Measurements from ENCODE around the gene RAMP3. TPM values are rescaled to one million over a fixed set of nuclear protein-coding genes. Genes with fewer than 3 reads are reported as not detected.
"Not testable (repeated sequence)": the region's sequence is repeated elsewhere in the genome, so short reads cannot be mapped to it uniquely, and the experiment has no call there.

The RAMP3 gene
- total RNA-seq: not detected

GRCh38 chr7:45157653-45158401, at the start of gene RAMP3:
Gene RAMP3 (plus strand): TSS chr7:45157791. CDS start chr7:45157829, 38 bp downstream.
- ChIA-PET CTCF (interaction anchor here (0.7 to 11.4 kb wide), 3 partner anchors 102 to 696 kb away, joined by 4 to 141 read pairs (median 4); no protein-coding TSS in a partner anchor), POLR2A (no interaction called here)
- Mint-ChIP-seq H3K27me3 (peaks cover 18% of the 10 kb centered on the region), H3K27ac (no peak within 1 kb of the TSS), H3K9me3 (no peaks in the 10 kb centered on the region), H3K4me1 (ENCODE audit: low read depth) (no peaks in the 10 kb centered on the region), H3K4me3 (no peak within 1 kb of the TSS), H3K36me3 (no peaks in the 10 kb centered on the region)
- intact Hi-C loops (cut with micrococcal nuclease): no loop called here
- DNase-seq: no peak

DNA sequence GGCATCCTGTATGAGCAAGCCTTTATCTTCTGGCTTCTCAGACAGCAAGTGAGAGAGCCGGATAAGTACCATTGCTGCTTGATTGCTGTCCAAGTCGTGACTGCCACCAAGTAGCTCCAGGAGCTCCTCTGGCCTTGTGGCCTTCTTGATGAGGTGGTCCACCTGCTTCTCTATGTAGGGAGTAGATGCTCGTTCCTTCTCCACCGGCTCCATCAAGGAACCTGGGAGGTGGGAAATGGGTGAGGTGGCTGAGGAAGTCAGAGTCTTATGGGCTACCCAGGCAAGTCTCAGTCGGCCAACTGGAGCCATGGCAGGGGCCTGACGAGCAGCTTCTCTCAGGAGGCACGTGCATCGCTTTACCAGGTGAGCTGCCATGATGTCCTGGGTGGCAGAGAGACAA, 48.7 kb upstream of the RAMP3 start:
- peaks cover 44% of the 10 kb centered on the region for H3K4me1 Mint-ChIP-seq (ENCODE audit: low read depth)

GRCh38 chr7:45111298-45112223, 46.0 kb upstream of the RAMP3 start, which contains the start of gene TBRG4:
Gene TBRG4 (minus strand): TSS chr7:45111697. CDS start chr7:45109237, 2,460 bp downstream.
- Mint-ChIP-seq H3K27ac (peak within 1 kb of the TSS; percentile 94), H3K4me3 (peak within 1 kb of the TSS; percentile 96), H3K27me3 (no peaks in the 10 kb centered on the region), H3K4me1 (ENCODE audit: low read depth) (peaks cover 40% of the 10 kb centered on the region), H3K9me3 (no peaks in the 10 kb centered on the region), H3K36me3 (peaks cover 33% of the 10 kb centered on the region)
- CTCF ChIA-PET: interaction anchor here (0.6 to 4.8 kb wide), 5 partner anchors 24 to 220 kb away, joined by 3 to 21 read pairs (median 6); no protein-coding TSS in a partner anchor
- POLR2A ChIA-PET: interaction anchor here (0.6 to 3.8 kb wide), 22 partner anchors 8 to 620 kb away, joined by 3 to 34 read pairs (median 4); partner anchors contain the start of genes CCM2, DDX56, MYO1G and PPIA
- intact Hi-C loops (cut with micrococcal nuclease): loop anchor here (1.0 to 2.0 kb wide), 6 partner anchors 25 to 529 kb away; partner anchors contain the start of genes H2AZ2, PURB and TMED4
- peak; percentile 96 for DNase-seq

More for the DNA sequence above, 48.7 kb upstream of the RAMP3 start:
- Mint-ChIP-seq H3K36me3 (peaks cover 52% of the 10 kb centered on the region), H3K4me3 (peak overlapping the region; percentile 35), H3K9me3 (no peaks in the 10 kb centered on the region), H3K27ac (peak overlapping the region; percentile 56), H3K27me3 (no peaks in the 10 kb centered on the region)
- CTCF ChIA-PET: interaction anchor here (4.8 kb wide), 1 partner anchor 135 kb away, joined by 21 read pairs; no protein-coding TSS in a partner anchor
- POLR2A ChIA-PET: interaction anchor here (0.6 to 1.2 kb wide), 3 partner anchors 10 to 135 kb away, joined by 3 read pairs; no protein-coding TSS in a partner anchor
- intact Hi-C loops (cut with micrococcal nuclease): no loop called here
- no peak for DNase-seq

DNA sequence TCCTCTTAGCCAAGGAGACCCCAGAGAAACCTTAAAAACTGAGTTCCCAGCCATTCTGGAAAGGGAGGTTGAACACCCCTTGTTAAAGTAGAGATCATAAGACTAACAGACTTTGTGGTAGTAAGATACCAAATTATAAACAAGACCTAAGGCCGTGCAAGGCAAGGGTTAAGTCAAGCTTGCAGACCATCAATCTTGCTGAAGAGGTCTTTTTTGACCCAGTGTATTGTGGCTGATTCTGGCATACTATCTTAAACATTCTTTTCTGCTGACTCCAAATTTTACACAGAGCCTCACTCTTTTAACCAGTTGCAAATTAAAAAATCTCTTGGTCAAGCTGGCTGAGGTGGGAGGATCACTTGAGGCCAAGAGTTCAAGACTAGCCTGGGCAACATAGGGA, 44.9 kb upstream of the RAMP3 start:
- peaks cover 32% of the 10 kb centered on the region for H3K4me1 Mint-ChIP-seq (ENCODE audit: low read depth)
- H3K9me3 Mint-ChIP-seq: no peaks in the 10 kb centered on the region
- intact Hi-C loops (cut with micrococcal nuclease): no loop called here
- no peaks in the 10 kb centered on the region for H3K27me3 Mint-ChIP-seq
- POLR2A ChIA-PET: interaction anchor here (0.9 to 3.8 kb wide), 5 partner anchors 9 to 140 kb away, joined by 3 to 34 read pairs (median 15); partner anchors contain the start of genes CCM2 and MYO1G
- CTCF ChIA-PET: interaction anchor here (3.1 to 4.8 kb wide), 2 partner anchors 23 to 139 kb away, joined by 20 to 21 read pairs; no protein-coding TSS in a partner anchor
- peak overlapping the region; percentile 70 for H3K27ac Mint-ChIP-seq
- DNase-seq: no peak
- H3K4me3 Mint-ChIP-seq: peak overlapping the region; percentile 96
- H3K36me3 Mint-ChIP-seq: peaks cover 27% of the 10 kb centered on the region

GRCh38 chr7:45114257-45114656, 43.3 kb upstream of the RAMP3 start:
- H3K9me3 Mint-ChIP-seq; H3K27ac Mint-ChIP-seq; H3K27me3 Mint-ChIP-seq; DNase-seq; intact Hi-C loops (cut with micrococcal nuclease); H3K4me3 Mint-ChIP-seq: not testable (repeated sequence)
- ChIA-PET CTCF (interaction anchor here (3.4 kb wide), 1 partner anchor 21 kb away, joined by 17 read pairs; no protein-coding TSS in a partner anchor), POLR2A (interaction anchor here (0.8 to 1.2 kb wide), 3 partner anchors 10 to 143 kb away, joined by 3 to 5 read pairs (median 3); no protein-coding TSS in a partner anchor)
- Mint-ChIP-seq H3K36me3 (peaks cover 13% of the 10 kb centered on the region), H3K4me1 (ENCODE audit: low read depth) (peaks cover 18% of the 10 kb centered on the region)

GRCh38 chr7:45114926-45115325, 42.7 kb upstream of the RAMP3 start:
- H3K9me3 Mint-ChIP-seq: no peaks in the 10 kb centered on the region
- intact Hi-C loops (cut with micrococcal nuclease): no loop called here

DNA sequence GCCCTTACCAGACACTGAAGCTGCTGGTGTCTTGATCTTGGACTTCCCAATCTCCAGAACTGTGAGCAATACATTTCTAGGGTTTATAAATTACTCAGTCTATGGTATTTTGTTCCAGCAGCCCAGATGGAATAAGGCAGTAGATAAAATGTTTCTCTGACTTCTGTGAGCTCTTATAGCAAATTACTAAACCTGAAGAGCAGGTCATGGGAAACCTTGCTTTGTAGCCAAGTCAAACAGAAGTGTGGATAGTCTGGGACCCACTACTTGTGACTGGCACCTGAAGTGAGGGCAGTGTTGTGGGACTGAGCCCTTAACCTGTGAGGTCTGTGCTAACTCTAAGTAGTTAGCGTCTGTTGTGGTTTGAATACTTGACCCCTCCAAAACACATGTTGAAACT, 41.5 kb upstream of the RAMP3 start:
- intact Hi-C loops (cut with micrococcal nuclease): no loop called here

More at GRCh38 chr7:45114926-45115325, 42.7 kb upstream of the RAMP3 start:
- ChIA-PET CTCF (interaction anchor here (0.7 to 3.4 kb wide), 3 partner anchors 9 to 23 kb away, joined by 3 to 17 read pairs (median 3); no protein-coding TSS in a partner anchor), POLR2A (interaction anchor here (0.8 to 1.2 kb wide), 3 partner anchors 9 to 144 kb away, joined by 3 to 5 read pairs (median 3); no protein-coding TSS in a partner anchor)
- no peak overlapping the region for H3K4me3 Mint-ChIP-seq
- no peak overlapping the region for H3K27ac Mint-ChIP-seq
- H3K27me3 Mint-ChIP-seq: no peaks in the 10 kb centered on the region
- peaks cover 16% of the 10 kb centered on the region for H3K4me1 Mint-ChIP-seq (ENCODE audit: low read depth)
- DNase-seq: no peak
- peaks cover 12% of the 10 kb centered on the region for H3K36me3 Mint-ChIP-seq

GRCh38 chr7:45117582-45117981, 40.0 kb upstream of the RAMP3 start:
- POLR2A ChIA-PET: no interaction called here
- Mint-ChIP-seq H3K36me3 (no peaks in the 10 kb centered on the region), H3K27ac (no peak overlapping the region)

More for the DNA sequence above, 41.5 kb upstream of the RAMP3 start:
- peaks cover 6% of the 10 kb centered on the region for H3K36me3 Mint-ChIP-seq
- H3K27me3 Mint-ChIP-seq: no peaks in the 10 kb centered on the region
- H3K4me3 Mint-ChIP-seq: no peak overlapping the region
- H3K9me3 Mint-ChIP-seq: no peaks in the 10 kb centered on the region
- DNase-seq: no peak
- H3K4me1 Mint-ChIP-seq (ENCODE audit: low read depth): peaks cover 12% of the 10 kb centered on the region
- ChIA-PET CTCF (interaction anchor here (1.1 to 3.4 kb wide), 3 partner anchors 10 to 22 kb away, joined by 3 to 17 read pairs (median 5); no protein-coding TSS in a partner anchor), POLR2A (no interaction called here)
- H3K27ac Mint-ChIP-seq: no peak overlapping the region

DNA sequence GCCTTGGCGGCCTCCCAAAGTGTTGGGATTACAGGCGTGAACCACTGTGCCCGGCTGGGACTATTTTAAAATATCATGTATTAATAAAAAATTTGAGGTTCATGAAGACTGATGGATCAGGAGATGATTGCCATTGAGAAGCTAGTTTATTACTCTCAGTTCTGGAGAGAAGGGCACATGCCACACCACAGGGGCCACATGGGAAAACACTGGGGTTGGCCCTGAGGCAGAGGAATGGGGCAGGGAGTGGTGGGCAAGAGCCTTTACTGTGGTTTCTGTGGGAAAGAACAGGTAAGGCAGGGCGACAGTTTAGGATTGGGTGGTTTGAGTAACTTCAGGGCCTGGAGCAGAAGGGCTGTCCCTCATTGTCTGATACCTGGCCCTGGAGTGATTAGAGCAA, 39.3 kb upstream of the RAMP3 start:
- H3K27me3 Mint-ChIP-seq: no peaks in the 10 kb centered on the region
- CTCF ChIA-PET: interaction anchor here (1.4 kb wide), 1 partner anchor 145 kb away, joined by 3 read pairs; no protein-coding TSS in a partner anchor
- H3K4me3 Mint-ChIP-seq: no peak overlapping the region
- H3K9me3 Mint-ChIP-seq: no peaks in the 10 kb centered on the region
- intact Hi-C loops (cut with micrococcal nuclease): no loop called here
- peaks cover 9% of the 10 kb centered on the region for H3K4me1 Mint-ChIP-seq (ENCODE audit: low read depth)
- H3K36me3 Mint-ChIP-seq: no peaks in the 10 kb centered on the region
- DNase-seq: no peak
- H3K27ac Mint-ChIP-seq: no peak overlapping the region
- POLR2A ChIA-PET: no interaction called here

More at GRCh38 chr7:45117582-45117981, 40.0 kb upstream of the RAMP3 start:
- CTCF ChIA-PET: no interaction called here
- Mint-ChIP-seq H3K27me3 (no peaks in the 10 kb centered on the region), H3K4me1 (ENCODE audit: low read depth) (peaks cover 5% of the 10 kb centered on the region), H3K9me3 (no peaks in the 10 kb centered on the region), H3K4me3 (no peak overlapping the region)
- DNase-seq: no peak
- intact Hi-C loops (cut with micrococcal nuclease): no loop called here

- Mint-ChIP-seq H3K27me3 (no peaks in the 10 kb centered on the region), H3K4me1 (ENCODE audit: low read depth) (peaks cover 14% of the 10 kb centered on the region), H3K4me3 (no peak overlapping the region), H3K36me3 (no peaks in the 10 kb centered on the region), H3K27ac (no peak overlapping the region), H3K9me3 (no peaks in the 10 kb centered on the region)
- POLR2A ChIA-PET: no interaction called here
- intact Hi-C loops (cut with micrococcal nuclease): no loop called here
- DNase-seq: no peak
- CTCF ChIA-PET: interaction anchor here (1.4 kb wide), 1 partner anchor 146 kb away, joined by 3 read pairs; no protein-coding TSS in a partner anchor
Observed at GRCh38 chr7:45118889-45119331, 38.7 kb upstream of the RAMP3 start.

- no peak overlapping the region for H3K27ac Mint-ChIP-seq
- ChIA-PET POLR2A (no interaction called here), CTCF (interaction anchor here (1.4 to 1.8 kb wide), 2 partner anchors 17 to 146 kb away, joined by 3 to 6 read pairs; no protein-coding TSS in a partner anchor)
- intact Hi-C loops (cut with micrococcal nuclease): no loop called here
- no peak overlapping the region for H3K4me3 Mint-ChIP-seq
- peaks cover 16% of the 10 kb centered on the region for H3K4me1 Mint-ChIP-seq (ENCODE audit: low read depth)
- DNase-seq: no peak
- H3K9me3 Mint-ChIP-seq: no peaks in the 10 kb centered on the region
- no peaks in the 10 kb centered on the region for H3K36me3 Mint-ChIP-seq
- H3K27me3 Mint-ChIP-seq: no peaks in the 10 kb centered on the region
Observed at GRCh38 chr7:45119550-45119949, 38.0 kb upstream of the RAMP3 start.

Data from activated CD4-positive, alpha-beta memory T cell treated with anti-CD3 and anti-CD28 coated beads for 36 hours (primary cell).